ENCODE data around the gene CCL23.

The CCL23 gene

GRCh38 chr17:35969558-35970380 lies 48.0 kb downstream of the CCL23 start:
- DNase-seq (ENCODE audit: low read depth), result peak; percentile 41

GRCh38 chr17:35968520-35969054 lies 49.2 kb downstream of the CCL23 start:
- DNase-seq (ENCODE audit: low read depth), result no peak

- no peak for DNase-seq (ENCODE audit: low read depth)
These were observed 52.5 kb downstream of the CCL23 start for GRCh38 chr17:35965272-35965671.

GRCh38 chr17:35963663-35964062 lies 54.1 kb downstream of the CCL23 start:
- DNase-seq (ENCODE audit: low read depth), result no peak

Data from activated T-cell treated with anti-CD3 and anti-CD28 coated beads for 48 hours (primary cell).